ENCODE results near the gene CREBRF. TPM values are rescaled to one million over a fixed set of nuclear protein-coding genes. Genes with fewer than 3 reads are reported as not detected.

The CREBRF gene
- total and polyA plus RNA-seq, 9 of the 15 experiments (the other 6 are each of a cell fraction or from before 2014, with no cell fraction given): 1.1 to 4.9 (median 2.9) TPM

DNA sequence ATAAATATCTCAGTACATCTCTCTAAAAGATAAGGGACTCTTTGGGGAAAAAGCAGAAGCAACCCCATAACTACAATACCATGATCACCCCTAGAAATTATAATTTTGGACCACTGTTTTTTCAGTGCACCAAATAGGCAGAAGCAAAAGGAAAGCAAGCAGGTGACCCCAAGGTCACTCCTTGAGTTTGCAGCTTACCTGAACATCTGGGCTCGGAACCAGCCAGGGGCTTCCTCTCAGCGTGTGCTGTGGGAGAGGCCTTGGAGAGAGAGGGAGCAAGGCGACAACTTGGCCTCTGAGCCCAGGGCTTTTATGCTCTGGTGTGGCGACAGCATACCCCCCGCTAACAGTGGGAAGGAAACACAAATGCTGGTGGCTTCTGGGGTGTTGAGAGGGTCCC, 105.0 kb downstream of the CREBRF start (continued):
- no peak for TF ChIP-seq ASH1L (IDR thresholded peaks at IDR 0.05; ENCODE audit: borderline replicate concordance, low read depth, partially characterized antibody)
- TF ChIP-seq RFX5 (IDR thresholded peaks at IDR 0.05; ENCODE audit: low read depth, low read length): no peak

- no peak for ATAC-seq
These were observed 107.1 kb downstream of the CREBRF start for GRCh38 chr5:173163219-173163618.

More at GRCh38 chr5:173163219-173163618, 107.1 kb downstream of the CREBRF start:
- intact Hi-C loops (cut with micrococcal nuclease): no loop called here
- Histone ChIP-seq H4K20me1 (replicated peaks; ENCODE audit: control insufficient read depth, insufficient read depth, low read length) (no peaks in the 10 kb centered on the region), H2AFZ (ENCODE audit: low read depth, low read length) (no peak overlapping the region), H3K4me2 (ENCODE audit: insufficient read depth, low read length) (no peak overlapping the region), H3K79me2 (ENCODE audit: control insufficient read depth, insufficient read depth, low read length) (no peaks in the 10 kb centered on the region), H3K27ac (ENCODE audit: extremely low read depth, low read depth, low read length) (no peak overlapping the region), H3K4me1 (replicated peaks in 1 of 2; ENCODE audit: control insufficient read depth in 2 of 2, insufficient read depth in 2 of 2, low read length in 2 of 2) (no peaks in the 10 kb centered on the region), H3K9ac (ENCODE audit: insufficient read depth in 1 of 2, low read depth in 2 of 2, low read length in 2 of 2) (0 out of 4 replicates have a peak overlapping the region, but pooled peaks of 1 of the 2 experiments have one; percentile 16), H3K4me3 (no peak overlapping the region), H3K36me3 (ENCODE audit: control insufficient read depth, insufficient read depth, low read length) (peaks cover 43% of the 10 kb centered on the region; the same call in 1 of the 3 replicates), H3K27me3 (ENCODE audit: control insufficient read depth in 2 of 2, insufficient read depth in 2 of 2, low read length in 2 of 2) (no peaks in the 10 kb centered on the region), H3K9me3 (replicated peaks; ENCODE audit: control insufficient read depth, insufficient read depth, low read depth, low read length) (no peaks in the 10 kb centered on the region), H3K9me1 (ENCODE audit: control insufficient read depth, insufficient read depth, low read length) (no peaks in the 10 kb centered on the region)
- POLR2A ChIA-PET: interaction anchor here (0.6 kb wide), 1 partner anchor 173 kb away, joined by 6 read pairs; no protein-coding TSS in a partner anchor
- FAIRE-seq: no peak
- CTCF ChIA-PET (ENCODE audit: low intra/inter-chr PET ratio): no interaction called here
- WGBS (ENCODE audit: insufficient coverage, low coverage, missing lambda C conversion rate): 79% methylated on average over 4 of the region's 7 CpGs
- no TSS peak for BruUV-seq (replicated peaks)
- no peak for DNase-seq (ENCODE audit: extremely low read depth in 1 of 4, low spot score in 3 of 4)
- no peak for TF ChIP-seq NFXL1 (CRISPR knock-in tag; IDR thresholded peaks at IDR 0.05)
- TF ChIP-seq, protein P1, sequence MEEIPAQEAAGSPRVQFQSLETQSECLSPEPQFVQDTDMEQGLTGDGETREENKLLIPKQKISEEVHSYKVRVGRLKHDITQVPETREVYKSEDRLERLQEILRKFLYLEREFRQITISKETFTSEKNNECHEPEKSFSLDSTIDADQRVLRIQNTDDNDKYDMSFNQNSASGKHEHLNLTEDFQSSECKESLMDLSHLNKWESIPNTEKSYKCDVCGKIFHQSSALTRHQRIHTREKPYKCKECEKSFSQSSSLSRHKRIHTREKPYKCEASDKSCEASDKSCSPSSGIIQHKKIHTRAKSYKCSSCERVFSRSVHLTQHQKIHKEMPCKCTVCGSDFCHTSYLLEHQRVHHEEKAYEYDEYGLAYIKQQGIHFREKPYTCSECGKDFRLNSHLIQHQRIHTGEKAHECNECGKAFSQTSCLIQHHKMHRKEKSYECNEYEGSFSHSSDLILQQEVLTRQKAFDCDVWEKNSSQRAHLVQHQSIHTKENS (CRISPR knock-in tag; IDR thresholded peaks at IDR 0.05): no peak
- TF ChIP-seq NBN (IDR thresholded peaks at IDR 0.05; ENCODE audit: low read depth): no peak
- TF ChIP-seq ATF7 (IDR thresholded peaks at IDR 0.05): no peak
- in situ Hi-C loops (cut with MboI): no loop called here
